Upper lobe of left lung (tissue), 4 donors: ENCODE measurements around the gene NANS.

Experiments used
- EP300 ChIP-seq, 4 donors: sonication (generic); formaldehyde crosslinking; IDR thresholded peaks; one replicate each; pipeline ENCODE4 v1.5.1; 2017; ENCODE audit warnings: antibody characterized with exemption in 4 of 4, control low read depth in 2 of 4
- POLR2A ChIP-seq, 4 donors: fragments of 450-650 bp; IDR thresholded peaks; one replicate each; pipeline ENCODE4 v1.5.1; 2016 to 2017; ENCODE audit warnings: antibody characterized with exemption in 4 of 4, mild to moderate bottlenecking in 2 of 4
- POLR2AphosphoS5 ChIP-seq, 2 donors: sonication (generic); formaldehyde crosslinking; IDR thresholded peaks; one replicate each; pipeline ENCODE4 v1.5.1; 2017; ENCODE audit warnings: antibody characterized with exemption in 2 of 2
- TF ChIP-seq, protein P1 (sequence below), 6 experiments: fragments of 450-650 bp in 4 of 6; fragments of 200-600 bp in 2 of 6; sonication (generic) in 2 of 6; IDR thresholded peaks; one replicate each; pipeline ENCODE4 v1.5.1; 2016 to 2019; ENCODE audit warnings: antibody characterized with exemption in 6 of 6

DNA sequence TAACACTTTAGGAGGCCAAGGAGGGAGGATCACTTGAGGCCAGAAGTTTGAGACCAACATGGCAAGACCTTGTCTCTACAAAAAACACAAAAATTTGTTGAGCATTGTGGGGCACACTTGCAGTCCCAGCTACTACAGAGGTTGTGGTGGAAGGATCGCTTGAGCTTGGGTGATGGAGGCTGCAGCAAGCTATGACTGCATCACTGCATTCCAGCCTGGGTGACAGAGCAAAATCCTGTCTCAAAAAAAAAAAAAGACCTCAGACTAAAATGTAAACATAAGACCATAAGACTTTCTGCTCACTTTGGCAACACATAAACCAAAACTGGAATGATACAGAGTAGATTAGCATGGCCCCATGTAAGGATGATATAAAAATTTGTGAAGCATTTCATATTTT lies 24.6 kb upstream of the NANS start:
- TF ChIP-seq, protein P1, sequence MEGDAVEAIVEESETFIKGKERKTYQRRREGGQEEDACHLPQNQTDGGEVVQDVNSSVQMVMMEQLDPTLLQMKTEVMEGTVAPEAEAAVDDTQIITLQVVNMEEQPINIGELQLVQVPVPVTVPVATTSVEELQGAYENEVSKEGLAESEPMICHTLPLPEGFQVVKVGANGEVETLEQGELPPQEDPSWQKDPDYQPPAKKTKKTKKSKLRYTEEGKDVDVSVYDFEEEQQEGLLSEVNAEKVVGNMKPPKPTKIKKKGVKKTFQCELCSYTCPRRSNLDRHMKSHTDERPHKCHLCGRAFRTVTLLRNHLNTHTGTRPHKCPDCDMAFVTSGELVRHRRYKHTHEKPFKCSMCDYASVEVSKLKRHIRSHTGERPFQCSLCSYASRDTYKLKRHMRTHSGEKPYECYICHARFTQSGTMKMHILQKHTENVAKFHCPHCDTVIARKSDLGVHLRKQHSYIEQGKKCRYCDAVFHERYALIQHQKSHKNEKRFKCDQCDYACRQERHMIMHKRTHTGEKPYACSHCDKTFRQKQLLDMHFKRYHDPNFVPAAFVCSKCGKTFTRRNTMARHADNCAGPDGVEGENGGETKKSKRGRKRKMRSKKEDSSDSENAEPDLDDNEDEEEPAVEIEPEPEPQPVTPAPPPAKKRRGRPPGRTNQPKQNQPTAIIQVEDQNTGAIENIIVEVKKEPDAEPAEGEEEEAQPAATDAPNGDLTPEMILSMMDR (IDR thresholded peaks at IDR 0.05), result no peak
- no peak for TF ChIP-seq POLR2A (IDR thresholded peaks at IDR 0.05)
- TF ChIP-seq POLR2AphosphoS5 (IDR thresholded peaks at IDR 0.05), result no peak
- TF ChIP-seq EP300 (IDR thresholded peaks at IDR 0.05), result no peak
